Kidney glomerular epithelial cell (primary cell): Measurements from ENCODE around the gene PBX2.
"Not testable (repeated sequence)": the region's sequence is repeated elsewhere in the genome, so short reads cannot be mapped to it uniquely, and the experiment has no call there.

ENCODE experiments used
- DNase-seq: peaks from one replicate; lab custom pipeline; 2025; lab: John Stamatoyannopoulos, UW

PBX2 gene

GRCh38 chr6:32187725-32188380, 2.1 kb downstream of the PBX2 start:
- not testable (repeated sequence) for DNase-seq

GRCh38 chr6:32187009-32187709, 2.8 kb downstream of the PBX2 start:
- no peak for DNase-seq

DNA sequence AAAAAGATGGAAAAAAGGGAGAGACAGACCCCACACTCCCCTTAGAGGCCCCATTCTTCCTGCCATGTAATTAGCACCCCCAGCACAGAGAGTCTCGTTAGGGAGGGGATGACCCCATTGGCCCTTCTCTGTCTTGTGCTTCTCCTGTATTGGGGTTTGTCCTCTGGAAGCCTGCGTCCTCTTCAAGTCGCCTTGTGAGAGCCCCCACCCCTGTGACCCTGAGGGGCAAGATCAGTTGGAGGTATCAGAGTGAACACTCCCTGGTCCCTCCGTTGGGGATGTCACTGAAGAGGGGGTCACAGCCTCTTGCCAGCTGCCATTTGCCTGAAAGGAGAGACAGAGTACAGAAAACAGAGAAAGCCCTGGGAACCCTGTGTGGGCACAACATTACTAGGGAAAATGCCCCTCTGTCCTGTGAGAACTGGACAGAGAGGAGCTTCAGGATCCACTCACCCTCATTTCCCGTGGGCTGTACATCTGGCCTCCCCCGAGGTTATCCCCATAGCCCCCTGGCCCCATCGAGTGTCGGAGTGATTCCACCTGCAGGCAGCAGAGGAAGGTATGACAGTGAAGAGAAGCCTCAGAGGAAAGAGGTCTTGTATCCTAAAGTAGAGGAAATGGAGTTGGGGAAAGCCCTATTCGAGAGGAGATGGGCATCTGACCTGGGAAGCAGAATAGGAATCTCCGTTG, 3.7 kb downstream of the PBX2 start:
- DNase-seq = not testable (repeated sequence)

DNA sequence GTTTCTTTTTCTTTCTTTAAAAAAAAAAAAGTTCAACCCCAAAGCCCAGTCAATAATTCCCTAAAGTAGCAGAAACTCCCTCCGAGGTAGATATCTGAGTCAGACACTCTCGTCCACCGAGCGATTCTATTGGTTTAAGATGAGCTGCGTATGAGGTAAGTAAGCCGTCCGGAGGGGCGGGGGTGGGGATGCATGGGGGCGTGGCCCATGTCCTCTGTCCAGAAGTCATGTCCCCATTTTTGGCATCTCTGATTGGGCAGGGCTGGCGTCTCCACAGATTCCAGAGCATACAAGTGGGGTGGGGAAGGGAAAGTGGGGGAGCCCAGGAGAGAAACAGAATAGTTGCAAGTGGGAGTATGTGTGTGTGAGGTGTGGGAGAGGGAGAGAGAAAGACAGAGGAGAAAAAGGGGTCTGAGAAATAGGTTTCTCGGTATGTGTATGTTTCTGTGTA, 4.3 kb downstream of the PBX2 start:
- DNase-seq = peak; percentile 79

DNA sequence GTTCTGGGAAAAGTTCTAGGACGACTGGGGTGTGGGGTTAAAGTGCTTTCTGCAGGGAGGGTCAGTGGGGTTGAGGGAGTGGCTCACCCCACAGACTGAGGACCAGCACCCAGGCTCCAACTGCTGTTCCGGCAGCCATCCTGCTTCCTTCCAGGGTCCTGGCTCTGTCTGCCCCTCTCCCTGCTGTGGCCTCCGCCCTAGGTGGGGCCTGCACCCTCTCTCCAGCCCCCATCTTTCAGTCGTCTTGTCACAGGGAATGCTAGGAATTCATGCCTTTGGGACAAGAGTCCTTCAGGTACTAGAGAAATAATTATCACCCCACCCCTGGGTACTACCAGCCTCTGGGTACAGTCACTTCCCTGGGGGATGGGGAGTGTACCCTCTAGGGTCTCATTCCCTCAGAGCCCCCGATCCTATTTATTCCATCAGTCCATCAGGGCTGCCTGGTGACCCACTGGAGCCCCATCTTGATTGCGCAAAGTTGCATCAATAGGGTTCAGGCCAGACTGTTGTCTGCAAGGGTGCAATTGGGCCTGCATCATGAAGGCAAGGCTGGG, 5.8 kb downstream of the PBX2 start, which contains the start of gene AGER:
Gene AGER, minus strand, starts transcription at position 170 of the 557 bp plus-strand sequence. Its CDS starts 31 bp downstream, at position 139.
- no peak for DNase-seq

DNA sequence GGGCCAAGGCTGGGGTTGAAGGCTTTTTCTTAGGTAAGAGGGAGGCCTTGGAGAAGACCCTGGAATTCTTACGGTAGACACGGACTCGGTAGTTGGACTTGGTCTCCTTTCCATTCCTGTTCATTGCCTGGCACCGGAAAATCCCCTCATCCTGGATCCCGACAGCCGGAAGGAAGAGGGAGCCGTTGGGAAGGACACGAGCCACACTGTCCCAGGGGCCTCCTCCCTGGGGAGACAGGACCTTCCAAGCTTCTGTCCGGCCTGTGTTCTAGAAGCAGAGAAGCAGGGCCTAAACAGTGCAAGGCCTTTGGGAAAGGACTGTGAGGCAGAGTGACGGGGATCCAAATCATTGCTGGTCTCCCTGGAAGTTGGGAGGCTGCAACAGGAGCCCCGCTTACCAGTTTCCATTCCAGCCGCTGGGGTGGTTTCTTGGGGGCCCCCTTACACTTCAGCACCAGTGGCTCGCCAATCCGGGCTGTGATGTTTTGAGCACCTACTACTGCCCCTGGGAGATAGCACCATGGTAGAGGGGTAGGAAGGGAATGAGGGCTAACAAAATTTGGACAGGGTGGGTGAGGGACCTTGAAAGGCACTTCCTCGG, 6.4 kb downstream of the PBX2 start:
- DNase-seq = no peak

DNA sequence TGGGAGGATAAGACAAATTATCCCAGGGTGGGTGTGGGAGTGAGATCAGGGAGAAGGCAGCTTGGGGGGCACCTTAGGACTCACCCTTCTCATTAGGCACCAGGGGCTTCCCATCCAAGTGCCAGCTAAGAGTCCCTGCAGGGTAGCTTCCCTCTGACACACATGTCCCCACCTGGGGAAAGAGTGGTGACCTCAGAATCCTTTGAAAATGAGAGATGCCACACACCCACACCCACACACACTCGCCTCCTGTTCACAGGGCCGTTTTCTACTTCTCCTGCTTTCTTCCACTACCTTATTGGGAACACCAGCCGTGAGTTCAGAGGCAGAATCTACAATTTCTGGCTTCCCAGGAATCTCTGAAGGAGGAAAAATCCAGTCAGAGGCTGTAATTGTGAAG, 7.0 kb downstream of the PBX2 start:
- no peak for DNase-seq

DNA sequence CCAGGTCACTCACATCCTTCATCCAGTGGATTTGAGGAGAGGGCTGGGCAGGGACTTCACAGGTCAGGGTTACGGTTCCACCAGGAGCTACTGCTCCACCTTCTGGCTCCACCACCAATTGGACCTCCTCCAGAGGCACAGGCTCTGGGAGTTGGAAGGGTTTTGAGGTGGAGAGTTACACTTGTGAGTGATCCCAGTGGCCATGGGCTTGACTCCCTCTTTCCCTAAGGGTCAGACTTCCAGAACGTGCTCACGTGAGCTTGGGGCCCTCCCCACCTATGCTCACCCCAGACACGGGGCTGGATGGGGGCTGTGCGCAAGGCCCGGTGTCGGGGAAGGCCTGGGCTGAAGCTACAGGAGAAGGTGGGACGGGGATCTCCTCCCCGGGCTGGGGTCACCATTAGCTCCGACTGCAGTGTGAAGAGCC, 7.4 kb downstream of the PBX2 start:
- no peak for DNase-seq

- no peak for DNase-seq
These were observed 8.0 kb downstream of the PBX2 start for GRCh38 chr6:32181915-32182529.

GRCh38 chr6:32181148-32181702, 8.8 kb downstream of the PBX2 start:
- no peak for DNase-seq

- DNase-seq = no peak
These were observed 10.1 kb downstream of the PBX2 start for GRCh38 chr6:32179766-32180405.

DNA sequence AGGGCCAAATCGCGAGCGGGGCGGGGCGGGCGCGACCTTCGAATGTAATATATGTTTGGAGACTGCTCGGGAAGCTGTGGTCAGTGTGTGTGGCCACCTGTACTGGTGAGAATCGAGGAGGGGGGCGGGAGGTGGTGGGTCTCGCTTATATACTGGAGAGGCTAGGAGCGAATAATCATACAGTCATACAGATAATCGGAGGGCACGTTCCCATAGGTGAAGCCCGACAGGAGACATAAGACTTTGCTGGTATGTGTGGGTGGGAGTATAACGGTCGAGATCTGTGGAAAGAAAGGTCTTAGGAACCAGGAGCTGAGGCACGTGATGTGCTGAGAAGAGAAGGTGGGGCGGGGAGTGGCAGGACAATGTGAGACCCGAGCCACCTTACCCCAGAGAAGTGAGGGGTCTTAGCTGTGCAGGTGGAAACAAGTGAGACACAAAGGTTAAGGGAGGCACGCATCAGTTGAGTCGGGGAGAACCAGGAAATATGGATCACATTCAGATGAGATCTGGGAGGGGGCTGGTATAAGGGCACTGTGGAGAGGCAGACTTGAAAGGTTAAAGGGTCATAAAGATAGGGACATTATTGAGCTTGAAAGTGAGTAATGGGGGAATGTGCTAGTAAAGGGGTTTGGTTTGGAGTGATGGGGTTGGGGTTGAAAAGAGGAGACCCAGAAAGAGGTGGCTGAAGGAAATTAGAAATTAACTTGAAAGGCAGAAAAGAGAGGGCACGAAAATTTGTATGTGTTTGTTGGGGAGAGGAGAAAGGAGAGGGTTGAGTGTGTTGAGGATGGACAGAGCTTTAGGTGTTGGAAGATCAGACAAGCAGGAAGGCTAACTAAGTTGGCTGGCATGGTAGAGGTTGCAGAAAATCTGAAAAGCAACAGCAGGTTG, 11.2 kb downstream of the PBX2 start:
- DNase-seq = no peak

- peak; percentile 100 for DNase-seq
These were observed 12.0 kb downstream of the PBX2 start, which contains the start of gene RNF5 for GRCh38 chr6:32177788-32178546. RNF5 (plus strand) TSS chr6:32178405; CDS start chr6:32178512, 107 bp downstream.

DNA sequence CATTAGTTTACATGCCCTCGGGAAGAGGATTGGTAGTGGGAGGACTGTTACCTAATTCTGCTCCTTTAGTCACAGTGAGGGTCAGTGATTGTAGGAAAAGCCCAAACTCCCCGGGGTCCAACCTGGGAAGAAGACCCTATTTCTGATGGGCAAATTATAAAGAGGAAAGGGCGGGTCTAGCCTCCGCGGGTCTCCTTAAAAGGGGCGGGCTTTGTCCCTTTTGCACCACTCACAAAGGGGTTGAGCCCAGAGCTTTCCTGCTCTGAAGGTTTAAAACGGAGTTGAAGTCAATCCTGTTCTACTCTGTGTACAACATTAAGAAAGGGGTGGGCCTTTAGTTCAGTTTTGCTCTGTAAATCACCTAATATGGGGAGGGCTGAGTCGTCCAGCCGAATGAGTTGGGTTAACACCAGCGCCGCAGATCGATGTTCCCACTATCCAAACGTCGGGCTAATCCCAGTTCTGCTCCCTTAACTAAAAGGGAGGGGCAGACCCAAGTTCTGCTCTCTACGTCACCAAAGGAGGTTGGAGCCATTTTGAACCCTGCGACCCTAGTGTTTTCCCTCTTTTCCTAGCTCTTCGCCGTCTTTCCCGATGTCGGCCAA, 12.7 kb downstream of the PBX2 start:
- no peak for DNase-seq

- DNase-seq = peak; percentile 25
These were observed 13.4 kb downstream of the PBX2 start for GRCh38 chr6:32176476-32177182.

DNA sequence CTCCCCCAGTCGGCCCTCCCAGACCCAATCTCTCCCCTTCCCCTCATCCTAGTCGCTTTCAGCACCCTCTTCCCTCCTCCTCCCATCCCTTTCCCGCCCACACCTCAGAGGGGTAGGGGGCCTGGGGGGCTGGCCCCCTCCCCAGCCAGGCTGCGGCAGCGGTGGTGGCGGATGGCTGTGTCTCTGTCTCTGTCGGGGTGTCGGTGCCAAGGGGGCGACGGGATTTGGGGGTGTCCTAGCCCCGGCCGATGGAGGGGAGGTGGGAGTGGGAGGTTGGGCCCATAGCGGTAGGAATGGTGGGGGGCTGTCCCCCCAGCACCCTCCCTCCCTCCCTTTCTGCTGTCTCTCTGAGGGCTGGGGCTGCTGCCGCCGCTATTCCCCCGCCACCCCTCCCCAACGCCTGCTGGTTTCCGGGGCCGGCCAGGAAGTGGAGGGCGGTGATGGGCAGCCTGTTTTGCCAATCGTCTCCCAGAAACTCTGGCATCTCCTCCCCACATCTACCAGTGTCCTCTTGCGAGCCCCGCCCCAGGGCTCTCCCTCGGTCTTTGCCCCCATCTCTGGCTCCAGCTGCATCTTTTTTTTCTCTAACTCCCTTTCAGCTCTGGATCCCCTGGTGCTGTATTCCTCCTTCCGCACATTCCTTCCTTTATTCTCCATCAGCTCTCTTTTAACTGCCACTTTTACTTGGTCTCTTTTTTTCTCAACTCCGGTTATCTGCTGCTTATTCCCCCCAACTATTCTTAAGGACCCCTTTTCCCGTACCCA, 14.1 kb downstream of the PBX2 start, which contains the start of gene AGPAT1:
Gene AGPAT1, minus strand, starts transcription at position 374 of the 765 bp plus-strand sequence. CDS start 4,588 bp downstream, outside the sequence.
- peak; percentile 95 for DNase-seq

DNA sequence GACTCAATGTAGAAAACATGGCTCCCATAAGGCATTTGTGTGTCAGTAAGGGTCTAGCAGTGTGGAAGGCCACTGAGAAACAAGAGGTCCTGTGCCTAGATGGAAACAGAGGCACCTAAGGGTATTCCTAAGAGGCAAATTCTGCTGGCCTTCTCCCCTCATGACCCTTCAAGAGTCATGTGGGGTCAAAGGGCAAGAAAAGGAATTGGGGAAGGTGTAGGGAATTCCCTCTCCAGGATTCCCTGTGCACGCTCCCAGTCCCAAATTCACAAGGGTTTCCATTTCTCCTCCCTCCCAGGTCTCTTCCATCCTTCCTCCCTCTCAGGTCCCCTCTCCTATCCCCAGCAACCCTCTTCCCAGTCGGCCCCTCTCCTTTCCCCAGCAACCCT, 14.7 kb downstream of the PBX2 start:
- DNase-seq = no peak
